Astrocyte of the cerebellum (primary cell): ENCODE measurements around the gene ZNF148.

Experiments
- DNase-seq: peaks from one replicate; pipeline ENCODE4 v3.0.0-alpha.2; 2011; ENCODE audit warnings: low read depth
- H3K4me3 ChIP-seq: 2 replicates; pipeline ENCODE4 v1.5.1; 2011; ENCODE audit warnings: mild to moderate bottlenecking, low read depth, low read length, moderate library complexity
- in situ Hi-C: cut with HindIII; loops from 2 replicates; pipeline ENCODE4 v1.10.0; 2017; ENCODE audit warnings: low sequenced_read_pairs
- TF ChIP-seq, protein P1 (sequence below): IDR thresholded peaks from 2 replicates; pipeline ENCODE4 v1.5.1; 2012; ENCODE audit warnings: low read length, low read depth, moderate library complexity, mild to moderate bottlenecking; ENCODE audit errors: missing control alignments

ZNF148 gene

DNA sequence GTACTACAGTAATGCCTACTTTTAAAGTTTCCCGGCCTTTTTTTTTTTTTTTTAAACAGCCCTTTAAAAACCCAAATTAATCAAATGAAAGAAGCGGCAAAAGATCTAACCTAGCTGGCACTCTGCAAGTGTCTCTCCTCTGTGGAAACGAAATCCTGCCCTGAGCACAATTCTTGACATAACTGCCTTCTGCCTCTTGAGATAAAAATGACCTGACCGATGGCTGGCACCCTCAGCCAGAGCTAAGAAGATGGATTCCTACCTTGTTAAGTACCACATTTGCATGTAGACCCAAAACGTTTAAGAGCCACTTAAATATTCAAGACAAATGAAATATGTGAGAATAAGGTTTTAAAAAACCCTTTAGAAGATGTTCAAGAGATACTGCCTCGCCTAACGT lies 146.0 kb downstream of the ZNF148 start:
- TF ChIP-seq, protein P1, sequence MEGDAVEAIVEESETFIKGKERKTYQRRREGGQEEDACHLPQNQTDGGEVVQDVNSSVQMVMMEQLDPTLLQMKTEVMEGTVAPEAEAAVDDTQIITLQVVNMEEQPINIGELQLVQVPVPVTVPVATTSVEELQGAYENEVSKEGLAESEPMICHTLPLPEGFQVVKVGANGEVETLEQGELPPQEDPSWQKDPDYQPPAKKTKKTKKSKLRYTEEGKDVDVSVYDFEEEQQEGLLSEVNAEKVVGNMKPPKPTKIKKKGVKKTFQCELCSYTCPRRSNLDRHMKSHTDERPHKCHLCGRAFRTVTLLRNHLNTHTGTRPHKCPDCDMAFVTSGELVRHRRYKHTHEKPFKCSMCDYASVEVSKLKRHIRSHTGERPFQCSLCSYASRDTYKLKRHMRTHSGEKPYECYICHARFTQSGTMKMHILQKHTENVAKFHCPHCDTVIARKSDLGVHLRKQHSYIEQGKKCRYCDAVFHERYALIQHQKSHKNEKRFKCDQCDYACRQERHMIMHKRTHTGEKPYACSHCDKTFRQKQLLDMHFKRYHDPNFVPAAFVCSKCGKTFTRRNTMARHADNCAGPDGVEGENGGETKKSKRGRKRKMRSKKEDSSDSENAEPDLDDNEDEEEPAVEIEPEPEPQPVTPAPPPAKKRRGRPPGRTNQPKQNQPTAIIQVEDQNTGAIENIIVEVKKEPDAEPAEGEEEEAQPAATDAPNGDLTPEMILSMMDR = no peak
- in situ Hi-C loops = no loop called here
- DNase-seq = no peak
- no peak overlapping the region for H3K4me3 ChIP-seq

DNA sequence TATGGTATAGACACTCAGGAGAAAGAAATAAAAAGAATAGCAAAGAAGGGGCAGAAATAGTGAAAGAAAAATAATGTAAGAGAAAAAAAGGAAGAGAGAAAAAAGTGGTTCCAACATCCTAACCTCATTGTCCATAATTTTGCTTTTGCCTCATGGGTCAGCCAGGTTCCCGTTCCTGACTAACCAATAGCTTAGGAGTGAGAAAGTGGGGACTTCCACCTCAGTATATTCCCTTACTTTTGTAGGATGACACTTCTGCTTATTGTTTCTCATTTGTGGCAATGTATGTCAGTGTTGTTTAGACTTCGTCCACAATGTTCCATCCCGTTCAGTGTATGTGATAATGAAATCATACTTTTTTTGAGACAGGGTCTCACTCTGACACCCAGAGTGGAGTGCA lies 153.3 kb downstream of the ZNF148 start:
- H3K4me3 ChIP-seq = no peak overlapping the region
- no peak for DNase-seq
- TF ChIP-seq, protein P1 = no peak
- in situ Hi-C loops = no loop called here

DNA sequence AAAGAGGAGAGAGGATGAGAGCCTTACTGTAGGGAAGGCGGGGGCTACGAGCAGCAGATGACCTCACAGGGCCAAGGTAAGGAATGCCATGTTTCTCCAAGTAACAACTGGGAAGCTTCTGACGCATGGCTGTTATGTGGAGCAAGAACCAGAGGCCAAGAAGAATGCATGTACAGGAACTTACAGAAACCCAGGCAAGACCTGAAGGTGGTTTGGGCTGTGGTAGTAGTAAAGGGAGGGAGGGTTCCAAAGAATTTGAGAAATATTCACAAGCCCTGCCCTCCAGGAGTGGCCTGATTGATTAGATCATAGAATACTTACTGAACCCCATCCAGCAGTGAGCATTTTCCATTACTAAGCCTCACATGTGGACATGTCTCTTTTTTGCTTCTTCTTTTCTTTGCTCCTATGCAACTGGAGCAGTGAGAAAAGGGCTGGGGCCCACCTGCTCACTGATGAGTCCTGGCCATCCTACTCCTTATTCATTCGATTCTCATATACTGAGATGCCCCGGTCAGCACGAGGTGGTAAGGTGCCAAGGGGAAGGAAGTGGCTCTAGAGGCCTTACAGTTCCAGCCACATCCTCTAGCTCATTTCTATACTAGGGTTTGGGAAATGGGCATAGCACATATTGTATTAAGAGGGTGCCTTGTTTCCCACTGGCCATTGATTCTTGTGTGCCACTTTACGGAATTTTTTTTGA lies 154.2 kb downstream of the ZNF148 start:
- in situ Hi-C loops = no loop called here
- no peak for DNase-seq
- H3K4me3 ChIP-seq = no peak overlapping the region
- TF ChIP-seq, protein P1 = no peak

DNA sequence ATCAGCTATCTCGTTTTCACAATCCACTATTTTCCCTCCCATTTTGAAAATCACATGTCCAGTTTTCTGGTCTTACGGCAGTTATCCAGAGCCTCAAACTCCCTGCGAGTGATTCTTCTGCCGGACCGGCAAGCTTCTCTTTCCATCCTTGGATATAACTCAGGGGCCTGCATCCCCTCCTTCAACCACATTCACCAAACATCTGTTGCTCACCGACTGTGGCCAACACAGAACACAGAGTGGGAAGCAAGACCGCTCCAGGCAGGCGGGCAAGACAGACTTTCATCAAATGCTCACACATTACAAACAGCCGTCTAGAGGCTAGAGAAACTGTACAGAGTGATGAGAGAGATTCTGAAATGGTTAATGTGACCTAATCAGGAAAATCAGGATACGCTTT lies 154.9 kb downstream of the ZNF148 start:
- in situ Hi-C loops = no loop called here
- no peak for DNase-seq
- TF ChIP-seq, protein P1 = no peak
- no peak overlapping the region for H3K4me3 ChIP-seq

DNA sequence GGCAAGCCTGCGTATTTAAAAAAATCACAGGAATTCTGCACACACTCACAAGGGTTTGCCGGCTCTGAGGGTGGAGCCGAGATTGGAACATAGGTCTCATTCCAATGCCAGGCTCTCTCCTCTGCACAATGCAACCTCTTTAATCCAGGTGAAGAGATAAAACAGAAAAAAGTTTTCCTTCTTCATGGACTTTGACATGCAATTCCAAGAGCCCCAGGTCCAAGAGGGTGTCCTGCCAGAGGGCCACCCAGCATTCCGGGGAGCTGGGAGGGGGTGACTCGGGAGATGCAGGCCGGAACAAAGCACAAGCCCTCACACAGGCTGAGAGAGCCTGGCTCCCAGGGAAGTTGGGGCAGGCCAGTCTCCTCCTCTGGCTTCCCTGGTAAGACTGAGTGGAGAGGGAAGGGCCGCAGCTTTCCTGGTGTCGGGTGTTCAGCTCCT lies 155.8 kb downstream of the ZNF148 start:
- TF ChIP-seq, protein P1 = no peak
- DNase-seq = no peak
- in situ Hi-C loops = no loop called here
- no peak overlapping the region for H3K4me3 ChIP-seq

DNA sequence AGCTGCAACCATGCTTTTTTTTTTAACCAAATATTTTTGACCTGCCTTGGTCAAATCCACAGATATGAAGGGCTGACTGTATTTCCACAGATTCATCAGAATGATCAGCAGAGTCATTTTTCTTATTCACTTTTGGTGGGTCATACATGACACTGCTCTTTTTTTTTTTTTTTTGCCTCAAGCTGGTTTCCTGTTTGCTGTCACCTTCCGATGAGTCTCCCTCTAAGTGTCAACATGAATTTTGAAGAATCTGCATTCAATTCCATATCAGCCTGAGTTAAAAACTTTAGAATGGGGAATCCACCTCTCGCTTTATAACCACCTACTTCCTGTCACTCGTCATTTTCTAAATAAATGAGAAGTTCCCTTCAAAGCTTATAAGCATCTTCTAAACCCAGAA lies 160.4 kb downstream of the ZNF148 start:
- no peak for DNase-seq
- TF ChIP-seq, protein P1 = no peak
- in situ Hi-C loops = no loop called here

More for the DNA sequence above, 160.4 kb downstream of the ZNF148 start:
- H3K4me3 ChIP-seq = no peak overlapping the region
